Measurements from ENCODE around the gene THOC6.

- TF ChIP-seq CTCF (IDR thresholded peaks at IDR 0.05) (no peak), POLR2A (IDR thresholded peaks at IDR 0.05) (no peak), POLR2AphosphoS5 (IDR thresholded peaks at IDR 0.05; ENCODE audit: insufficient read depth in 1 of 2, low read depth in 1 of 2) (no peak)
These were observed 4.1 kb upstream of the THOC6 start for GRCh38 chr16:3019594-3020246.
